PC-9 (cell line): ENCODE measurements around the gene ANO7. TPM values are rescaled to one million over a fixed set of nuclear protein-coding genes. Genes with fewer than 3 reads are reported as not detected.

Source experiments
- BruUV-seq: library from RNA; stranded (reverse); fragments of 400-500 nt; replicated peaks from 2 replicates; lab custom pipeline; 2021; lab: Mats Ljungman, UMichigan
- CTCF ChIA-PET: fragments of 300-600 bp; sonication (Branson Sonifier 250); formaldehyde crosslinking; loops from one replicate; lab custom pipeline; 2022; ENCODE audit warnings: antibody characterized with exemption; lab: Charles Lee
- POLR2A ChIA-PET: fragments of 300-600 bp; sonication (Branson Sonifier 250); formaldehyde crosslinking; loops from one replicate; lab custom pipeline; 2022; ENCODE audit warnings: antibody characterized with exemption; ENCODE audit not compliant: unreplicated experiment; lab: Charles Lee
- DNase-seq, 2 experiments: peaks; one replicate each; pipeline versions ENCODE4 v3.0.0 to v3.0.0-alpha.2; 2015 to 2022; ENCODE audit warnings: mixed read lengths in 1 of 2
- H2AFZ ChIP-seq: fragments of 200-600 bp; sonication (generic); 2 replicates; pipeline ENCODE4 v1.8.1; 2017; ENCODE audit warnings: antibody characterized with exemption
- H3F3A ChIP-seq: fragments of 200-600 bp; sonication (generic); 2 replicates; pipeline ENCODE4 v1.8.1; 2017; ENCODE audit warnings: antibody characterized with exemption, mild to moderate bottlenecking, low read depth; ENCODE audit not compliant: insufficient read depth
- H3K27ac ChIP-seq: fragments of 200-600 bp; sonication (generic); 2 replicates; pipeline ENCODE4 v1.6.1; 2016; ENCODE audit warnings: mixed run types
- H3K27me3 ChIP-seq: fragments of 200-600 bp; sonication (generic); 2 replicates; pipeline ENCODE4 v1.6.1; 2016; ENCODE audit warnings: low read depth, mixed run types; ENCODE audit not compliant: insufficient read depth
- H3K36me3 ChIP-seq: fragments of 200-600 bp; sonication (generic); 2 replicates; pipeline ENCODE4 v1.6.1; 2016; ENCODE audit warnings: low read depth, mixed run types
- H3K4me1 ChIP-seq: fragments of 200-600 bp; sonication (generic); replicated peaks from 2 replicates; pipeline ENCODE4 v1.6.1; 2016; ENCODE audit warnings: mixed run types; ENCODE audit not compliant: insufficient read depth
- H3K4me2 ChIP-seq: fragments of 200-600 bp; sonication (generic); 2 replicates; pipeline ENCODE4 v1.6.1; 2017; ENCODE audit warnings: mixed run types
- H3K4me3 ChIP-seq: fragments of 200-600 bp; sonication (generic); 2 replicates; pipeline ENCODE4 v1.6.1; 2016; ENCODE audit warnings: mixed run types
- H3K79me2 ChIP-seq: fragments of 200-600 bp; sonication (generic); 2 replicates; pipeline ENCODE4 v1.6.1; 2017; ENCODE audit warnings: low read depth, mixed run types
- H3K9me2 ChIP-seq: fragments of 200-600 bp; sonication (generic); 2 replicates; pipeline ENCODE4 v1.8.1; 2017; ENCODE audit warnings: mild to moderate bottlenecking; ENCODE audit not compliant: insufficient read depth
- H3K9me3 ChIP-seq: fragments of 200-600 bp; sonication (generic); 2 replicates; pipeline ENCODE4 v1.8.1; 2016; ENCODE audit warnings: low read depth; ENCODE audit not compliant: insufficient read depth
- H4K20me1 ChIP-seq: fragments of 200-600 bp; sonication (generic); 2 replicates; pipeline ENCODE4 v1.8.1; 2017; ENCODE audit not compliant: insufficient read depth
- EZH2 ChIP-seq: fragments of 200-600 bp; sonication (generic); IDR thresholded peaks from 2 replicates; pipeline ENCODE4 v1.8.0; 2017; ENCODE audit warnings: antibody characterized with exemption, low read depth
- intact Hi-C: fragments of 100-400 bp; cut with micrococcal nuclease; formaldehyde crosslinking; loops from one replicate; pipeline ENCODE4 v1.10.0; 2022; ENCODE audit not compliant: unreplicated experiment
- total RNA-seq: library from RNA; stranded (reverse); gene quantifications from 2 replicates; pipeline ENCODE4 v1.2.3, GENCODE V29; 2021
- TF ChIP-seq, protein P1 (sequence below): fragments of 200-600 bp; sonication (generic); conservative IDR thresholded peaks from 2 replicates; pipeline ENCODE4 v1.6.1; 2017; ENCODE audit warnings: mixed run types, antibody characterized with exemption, mild to moderate bottlenecking, moderate library complexity

ANO7 gene
- total RNA-seq, 1 experiment from 2014 or later, result 6.5 TPM

GRCh38 chr2:241161646-241162281 lies 26.7 kb upstream of the ANO7 start:
- Histone ChIP-seq H3K4me2 (no peak overlapping the region), H3K9me2 (no peaks in the 10 kb centered on the region), H3K9me3 (no peaks in the 10 kb centered on the region), H3K36me3 (peaks cover 31% of the 10 kb centered on the region), H4K20me1 (peaks cover 4% of the 10 kb centered on the region; the same call in 1 of the 2 replicates), H2AFZ (no peak overlapping the region), H3K4me3 (no peak overlapping the region), H3K27me3 (no peaks in the 10 kb centered on the region), H3K27ac (no peak overlapping the region), H3K79me2 (no peaks in the 10 kb centered on the region), H3F3A (no peaks in the 10 kb centered on the region), H3K4me1 (no peaks in the 10 kb centered on the region)
- DNase-seq, result no peak
- BruUV-seq, result no TSS peak
- no peak for TF ChIP-seq EZH2
- TF ChIP-seq, protein P1, sequence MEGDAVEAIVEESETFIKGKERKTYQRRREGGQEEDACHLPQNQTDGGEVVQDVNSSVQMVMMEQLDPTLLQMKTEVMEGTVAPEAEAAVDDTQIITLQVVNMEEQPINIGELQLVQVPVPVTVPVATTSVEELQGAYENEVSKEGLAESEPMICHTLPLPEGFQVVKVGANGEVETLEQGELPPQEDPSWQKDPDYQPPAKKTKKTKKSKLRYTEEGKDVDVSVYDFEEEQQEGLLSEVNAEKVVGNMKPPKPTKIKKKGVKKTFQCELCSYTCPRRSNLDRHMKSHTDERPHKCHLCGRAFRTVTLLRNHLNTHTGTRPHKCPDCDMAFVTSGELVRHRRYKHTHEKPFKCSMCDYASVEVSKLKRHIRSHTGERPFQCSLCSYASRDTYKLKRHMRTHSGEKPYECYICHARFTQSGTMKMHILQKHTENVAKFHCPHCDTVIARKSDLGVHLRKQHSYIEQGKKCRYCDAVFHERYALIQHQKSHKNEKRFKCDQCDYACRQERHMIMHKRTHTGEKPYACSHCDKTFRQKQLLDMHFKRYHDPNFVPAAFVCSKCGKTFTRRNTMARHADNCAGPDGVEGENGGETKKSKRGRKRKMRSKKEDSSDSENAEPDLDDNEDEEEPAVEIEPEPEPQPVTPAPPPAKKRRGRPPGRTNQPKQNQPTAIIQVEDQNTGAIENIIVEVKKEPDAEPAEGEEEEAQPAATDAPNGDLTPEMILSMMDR, result no peak
- intact Hi-C loops, result no loop called here
- ChIA-PET POLR2A (no interaction called here), CTCF (no interaction called here)

GRCh38 chr2:241163601-241164118 lies 24.8 kb upstream of the ANO7 start:
- ChIA-PET CTCF (no interaction called here), POLR2A (no interaction called here)
- Histone ChIP-seq H3F3A (no peaks in the 10 kb centered on the region), H3K27ac (no peak overlapping the region), H3K4me1 (no peaks in the 10 kb centered on the region), H3K4me2 (no peak overlapping the region), H3K27me3 (no peaks in the 10 kb centered on the region), H4K20me1 (no peaks in the 10 kb centered on the region), H3K36me3 (peaks cover 22% of the 10 kb centered on the region), H3K9me2 (no peaks in the 10 kb centered on the region), H2AFZ (no peak overlapping the region), H3K4me3 (no peak overlapping the region), H3K79me2 (no peaks in the 10 kb centered on the region), H3K9me3 (no peaks in the 10 kb centered on the region)
- BruUV-seq, result no TSS peak
- intact Hi-C loops, result no loop called here
- no peak for DNase-seq
- no peak for TF ChIP-seq EZH2
- TF ChIP-seq, protein P1, result no peak

DNA sequence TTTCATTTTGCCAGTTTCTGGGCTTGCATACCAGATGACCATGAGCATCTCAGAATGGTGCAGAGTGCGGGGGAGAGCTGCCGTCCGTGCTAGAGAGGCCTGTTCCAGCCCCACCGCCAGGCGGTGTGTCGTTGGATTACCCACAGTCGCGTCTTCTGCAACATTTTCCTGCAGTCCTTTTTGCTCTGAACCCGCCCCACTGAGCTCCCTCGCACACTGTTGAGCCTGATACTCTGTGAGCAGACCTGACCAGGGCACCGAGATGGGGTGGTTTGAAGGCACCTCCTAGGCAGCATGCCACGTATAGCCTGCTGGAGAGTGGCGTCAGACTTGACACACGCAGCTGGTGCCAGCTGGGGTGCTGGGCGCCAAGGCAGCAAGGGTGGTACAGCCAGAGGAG lies 20.1 kb upstream of the ANO7 start:
- H3K27me3 ChIP-seq, result no peaks in the 10 kb centered on the region
- ChIA-PET POLR2A (no interaction called here), CTCF (no interaction called here)
- no peaks in the 10 kb centered on the region for H3K79me2 ChIP-seq
- no peaks in the 10 kb centered on the region for H4K20me1 ChIP-seq
- H3K9me2 ChIP-seq, result no peaks in the 10 kb centered on the region
- H3K4me3 ChIP-seq, result no peak overlapping the region
- H3K9me3 ChIP-seq, result peaks cover 11% of the 10 kb centered on the region; the same call in 1 of the 2 replicates
- H3K27ac ChIP-seq, result no peak overlapping the region
- H3K4me2 ChIP-seq, result no peak overlapping the region
- BruUV-seq, result no TSS peak
- no peak for TF ChIP-seq EZH2
- H2AFZ ChIP-seq, result no peak overlapping the region
- intact Hi-C loops, result no loop called here
- no peak for DNase-seq
- no peaks in the 10 kb centered on the region for H3K4me1 ChIP-seq
- H3K36me3 ChIP-seq, result peaks cover 26% of the 10 kb centered on the region
- no peaks in the 10 kb centered on the region for H3F3A ChIP-seq
